Ecto neural progenitor cell (in vitro differentiated cells): Measurements from ENCODE around the gene MIB2.
A peak's percentile ranks its signal among the peaks of the same experiment; 100 is the strongest.

Source experiments
- DNase-seq: peaks from one replicate; pipeline ENCODE4 v3.0.0-alpha.2; 2018; ENCODE audit warnings: low spot score

MIB2 gene

DNA sequence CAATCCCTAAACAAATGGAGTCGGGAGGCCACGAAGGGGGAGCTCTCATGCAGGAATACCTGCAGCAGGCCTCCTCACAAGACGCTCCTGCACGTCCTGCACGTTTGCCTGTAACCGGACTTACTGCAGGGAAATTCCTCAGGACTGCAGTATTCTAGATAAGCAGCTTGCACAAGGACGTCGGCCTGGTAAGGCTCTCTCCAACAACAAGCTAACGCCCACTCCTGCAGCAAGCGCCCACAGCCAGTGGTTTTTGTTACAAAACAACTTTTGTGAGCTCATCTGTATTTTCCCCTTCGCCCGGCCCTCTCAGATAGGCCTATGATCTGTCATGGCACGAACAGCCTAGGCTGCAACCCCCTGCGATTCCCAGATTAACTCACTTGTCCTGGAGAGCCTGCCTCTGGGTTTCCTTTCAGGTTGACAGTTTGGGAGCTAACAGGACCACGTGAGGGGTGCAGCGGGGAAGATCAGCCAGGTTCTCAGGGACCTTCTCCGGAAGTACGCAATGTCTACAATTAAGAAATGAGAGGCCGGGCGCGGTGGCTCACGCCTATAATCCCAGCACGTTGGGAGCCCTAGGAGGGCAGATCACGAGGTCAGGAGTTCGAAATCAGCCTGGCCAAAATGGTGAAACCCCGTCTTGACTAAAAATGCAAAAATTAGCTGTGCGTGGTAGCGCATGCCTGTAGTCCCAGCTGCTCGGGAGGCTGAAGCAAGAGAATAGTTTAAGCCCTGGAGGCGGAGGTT, 921 bp upstream of the MIB2 start:
- DNase-seq, result peak; percentile 50

DNA sequence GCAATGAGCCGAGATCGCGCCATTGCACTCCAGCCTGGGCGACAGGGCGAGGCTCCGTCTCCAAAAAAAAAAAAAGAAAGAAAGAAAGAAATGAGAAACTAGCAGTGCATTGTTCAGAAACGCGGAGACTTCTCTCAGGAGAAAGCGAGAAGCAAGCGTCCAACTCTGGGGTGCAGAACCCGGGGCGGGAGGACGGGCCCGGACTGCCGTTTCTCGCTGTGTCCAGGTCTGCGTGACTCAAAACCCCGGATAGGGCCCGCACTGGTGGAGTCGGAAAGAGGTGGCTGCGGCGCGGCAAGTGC, 395 bp upstream of the MIB2 start:
- DNase-seq, result no peak

DNA sequence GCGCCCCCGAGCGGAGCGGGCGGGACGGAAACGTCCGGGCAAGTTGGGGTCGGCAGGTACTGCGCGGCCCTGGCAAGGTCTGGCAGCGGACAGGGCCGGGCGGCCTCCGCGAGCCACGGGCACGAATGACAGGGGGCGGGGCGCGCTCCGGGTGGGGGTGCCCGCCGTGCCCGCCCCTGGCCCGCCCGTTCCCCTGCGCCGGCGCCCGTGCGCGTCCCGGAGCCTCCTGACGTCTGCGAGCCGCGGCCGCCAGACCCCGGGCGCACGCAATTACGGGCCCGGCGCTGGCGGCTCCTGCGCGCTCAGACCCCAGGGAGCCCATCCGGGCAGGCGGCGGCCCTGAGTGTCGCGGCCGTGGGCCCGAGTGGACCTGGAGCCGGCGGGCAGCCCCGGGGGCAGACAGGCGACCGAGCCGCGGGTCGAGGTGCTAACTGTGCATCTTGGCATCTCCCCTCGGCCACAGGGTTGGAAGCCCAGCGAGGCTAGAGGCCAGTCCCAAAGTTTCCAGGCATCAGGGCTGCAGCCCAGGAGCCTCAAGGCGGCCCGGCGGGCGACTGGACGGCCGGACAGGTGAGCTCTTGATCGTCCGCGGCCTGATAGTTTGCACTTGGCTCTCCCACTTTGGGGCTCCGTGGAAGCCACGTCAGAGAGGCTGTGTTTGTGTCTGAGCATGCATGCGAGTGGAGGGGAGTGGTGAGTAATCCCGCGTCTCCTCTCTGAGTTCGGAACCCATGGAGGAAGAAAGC, 918 bp downstream of the MIB2 start:
- no peak for DNase-seq

DNA sequence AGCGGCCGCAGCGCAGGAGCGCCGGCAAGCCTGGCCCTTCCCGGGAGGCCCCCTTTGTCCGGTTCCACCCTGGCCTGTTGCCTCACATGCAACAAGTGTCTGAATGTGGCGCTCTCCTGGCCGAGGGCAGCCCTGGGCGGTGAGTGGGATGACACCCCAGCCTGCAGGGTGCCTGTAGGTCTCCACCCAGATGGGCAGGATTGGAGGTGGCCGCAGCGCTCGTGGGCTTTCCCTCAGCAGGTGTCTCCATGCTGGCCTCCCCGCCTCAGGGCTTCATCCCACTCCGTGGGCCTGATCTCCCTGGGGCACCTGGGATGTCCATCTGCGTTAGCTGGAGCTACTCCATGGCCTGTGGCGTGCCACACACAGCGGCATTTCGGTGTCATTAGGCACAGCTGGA, 1.5 kb downstream of the MIB2 start:
- no peak for DNase-seq

DNA sequence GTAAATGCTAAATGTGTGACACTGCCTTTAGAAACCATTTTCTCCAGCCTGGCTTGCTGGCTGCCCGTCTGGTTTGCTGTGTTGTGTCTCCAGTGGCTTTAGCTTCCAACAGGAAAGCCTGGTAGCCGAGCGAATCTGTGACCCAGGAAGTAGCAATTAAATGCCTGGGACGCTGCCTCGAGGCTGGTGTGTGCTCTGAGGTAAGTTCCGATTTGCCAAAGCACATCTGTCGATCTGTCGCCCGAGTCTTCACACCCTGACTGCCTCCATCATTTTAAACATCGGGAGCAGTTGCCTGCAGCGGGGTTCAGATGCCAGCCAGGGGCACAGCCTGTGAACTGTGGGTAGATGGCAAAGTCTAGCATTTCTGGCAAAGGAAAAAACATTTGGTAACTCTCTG, 2.2 kb downstream of the MIB2 start:
- no peak for DNase-seq

DNA sequence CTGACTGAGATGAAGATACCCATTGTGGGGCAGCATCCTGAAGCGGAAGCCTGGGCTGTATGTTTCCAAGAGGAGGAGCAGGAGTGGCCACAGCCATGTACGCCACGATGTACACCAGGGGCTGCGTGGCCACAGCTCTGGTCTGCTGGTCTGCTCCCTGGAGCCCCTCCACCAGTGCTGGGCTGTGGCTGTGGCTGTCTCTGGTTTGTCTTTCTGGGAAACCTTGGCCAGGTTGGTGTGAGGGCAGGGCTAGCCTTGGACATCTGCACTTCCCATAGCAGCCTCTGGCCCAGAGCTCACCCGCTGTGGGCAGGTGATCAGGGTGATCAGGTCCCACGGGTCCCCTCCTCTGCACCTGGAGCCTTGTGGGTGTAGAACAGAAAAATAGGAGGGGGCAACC, 2.6 kb downstream of the MIB2 start:
- no peak for DNase-seq

DNA sequence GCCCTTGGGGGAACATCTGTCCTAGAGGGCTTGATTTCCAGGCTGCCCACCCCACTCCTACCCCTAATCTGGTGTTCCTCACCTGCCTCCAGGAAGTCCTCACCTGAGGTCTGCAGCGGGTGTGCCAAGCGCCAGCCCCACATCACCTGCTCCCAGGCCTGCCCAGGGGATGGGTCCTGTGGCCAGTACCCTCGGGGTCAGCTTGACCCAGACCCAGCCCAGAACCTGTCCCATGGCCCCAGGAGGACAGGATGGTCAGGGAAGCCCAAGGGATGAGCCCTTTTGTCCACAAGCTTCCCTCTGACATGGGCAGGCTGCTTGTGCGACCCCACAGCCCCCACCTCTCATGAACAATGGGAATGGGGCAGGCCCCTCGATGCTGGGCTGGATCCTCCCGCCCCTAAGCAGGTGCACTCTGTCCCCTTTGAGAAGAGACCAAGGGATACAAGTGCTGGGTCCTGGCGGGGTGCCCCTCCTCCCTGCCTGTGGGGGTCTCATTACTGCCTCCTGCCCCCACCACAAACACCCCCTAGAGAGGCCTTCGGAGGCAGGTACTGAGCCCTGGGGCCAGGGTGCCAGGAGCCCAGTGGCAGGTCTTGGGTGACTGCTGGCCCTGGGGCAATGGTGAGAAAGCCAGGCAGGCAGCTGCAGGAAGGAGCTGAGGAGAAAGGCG, 3.2 kb downstream of the MIB2 start:
- no peak for DNase-seq

DNA sequence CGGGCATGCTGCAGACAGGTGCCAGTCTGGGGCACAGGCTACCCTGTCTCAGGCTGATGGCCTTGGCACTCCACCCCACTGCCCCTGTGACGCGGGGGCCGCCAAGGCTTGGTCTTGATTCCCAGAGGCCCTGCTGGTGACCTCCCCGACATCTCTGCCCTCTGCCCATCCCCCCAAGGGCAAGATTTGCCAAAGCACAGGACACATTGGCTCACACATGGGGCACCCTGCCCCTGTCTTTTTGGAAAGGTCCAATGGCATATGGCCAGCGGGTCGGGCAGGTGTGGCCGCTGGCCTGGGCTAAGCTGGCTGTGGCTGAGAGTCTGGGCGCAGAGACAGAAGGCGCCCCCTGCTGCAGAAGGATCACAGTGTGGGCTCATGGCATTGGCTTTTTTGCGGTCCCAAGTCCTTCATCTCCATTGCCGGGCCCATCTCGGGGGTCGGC, 4.6 kb downstream of the MIB2 start:
- DNase-seq, result peak; percentile 53

DNA sequence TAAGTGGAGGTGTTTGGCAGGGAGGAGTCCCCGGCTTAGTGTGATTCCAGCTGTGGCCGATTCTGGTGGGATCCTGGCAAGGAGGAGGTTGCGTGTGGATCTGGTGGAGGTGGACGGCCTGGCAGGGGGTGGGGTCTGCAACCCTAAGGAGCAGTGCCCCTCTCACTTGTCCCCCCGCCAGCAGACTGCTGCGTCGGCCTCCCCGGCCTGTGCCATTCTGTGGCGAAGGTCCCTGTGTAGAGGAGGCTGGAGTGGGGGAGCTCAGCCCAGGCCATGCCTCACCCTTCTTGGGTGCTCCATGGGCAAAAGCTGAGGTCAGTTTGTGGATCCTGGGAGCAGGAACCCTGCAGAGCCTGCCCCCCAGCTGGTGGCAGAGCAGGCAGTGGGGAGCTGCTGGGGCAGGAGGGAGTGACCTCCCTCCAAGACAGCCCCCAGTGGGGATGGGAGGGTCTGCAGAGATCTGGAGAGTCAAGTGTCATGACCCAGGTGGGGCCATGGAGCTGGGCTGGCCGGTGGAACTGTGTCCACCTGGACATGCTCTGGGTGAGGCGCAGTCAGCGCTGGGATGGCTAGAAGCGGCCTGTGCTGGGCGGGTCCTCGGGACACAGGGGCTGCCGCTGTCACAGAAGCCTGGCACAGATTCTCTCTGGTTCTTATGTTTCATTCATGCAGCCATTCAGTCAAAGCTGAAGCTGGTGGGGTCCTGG, 5.3 kb downstream of the MIB2 start:
- no peak for DNase-seq

DNA sequence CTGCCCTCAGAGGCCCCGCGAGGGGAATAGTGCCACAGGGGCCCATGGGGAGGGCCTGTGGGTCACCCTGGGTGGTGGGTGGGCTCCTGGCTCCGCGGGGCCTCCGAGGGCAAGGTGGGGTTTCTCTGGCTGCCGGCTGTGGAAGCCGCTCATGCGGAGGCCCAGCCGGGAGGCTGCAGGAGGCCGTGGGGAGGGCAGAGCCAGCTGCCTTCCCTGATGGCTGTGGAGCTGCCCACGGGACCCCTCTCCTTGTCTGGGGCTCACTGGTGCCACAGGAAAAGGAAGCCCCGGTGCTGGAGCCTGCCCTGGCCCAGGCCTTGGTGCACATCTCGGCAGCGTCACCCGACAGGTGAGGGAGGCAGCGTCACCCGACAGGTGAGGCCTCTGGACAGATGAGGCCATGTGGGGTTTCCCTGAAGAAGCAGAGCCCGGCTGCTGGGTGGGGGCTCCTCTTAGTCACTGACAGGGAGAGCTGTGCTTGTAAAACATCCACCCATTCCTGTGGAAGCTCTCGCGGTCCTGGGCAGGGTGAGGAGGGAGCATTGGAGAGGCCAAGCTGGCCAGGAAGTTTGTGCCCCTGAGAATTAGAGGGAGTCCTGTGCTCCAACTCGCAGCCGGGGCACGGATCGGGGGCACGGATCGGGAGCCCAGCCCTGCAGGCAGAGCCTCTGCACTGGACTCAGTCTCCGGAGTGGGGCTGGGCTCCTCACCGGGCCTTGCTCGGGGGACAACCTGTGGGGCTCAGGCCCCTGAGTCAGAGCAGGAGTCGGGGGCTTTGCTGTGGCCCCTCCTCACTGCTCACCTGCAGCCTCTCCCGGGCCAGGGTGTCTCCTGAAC, 6.1 kb downstream of the MIB2 start:
- DNase-seq, result no peak

DNA sequence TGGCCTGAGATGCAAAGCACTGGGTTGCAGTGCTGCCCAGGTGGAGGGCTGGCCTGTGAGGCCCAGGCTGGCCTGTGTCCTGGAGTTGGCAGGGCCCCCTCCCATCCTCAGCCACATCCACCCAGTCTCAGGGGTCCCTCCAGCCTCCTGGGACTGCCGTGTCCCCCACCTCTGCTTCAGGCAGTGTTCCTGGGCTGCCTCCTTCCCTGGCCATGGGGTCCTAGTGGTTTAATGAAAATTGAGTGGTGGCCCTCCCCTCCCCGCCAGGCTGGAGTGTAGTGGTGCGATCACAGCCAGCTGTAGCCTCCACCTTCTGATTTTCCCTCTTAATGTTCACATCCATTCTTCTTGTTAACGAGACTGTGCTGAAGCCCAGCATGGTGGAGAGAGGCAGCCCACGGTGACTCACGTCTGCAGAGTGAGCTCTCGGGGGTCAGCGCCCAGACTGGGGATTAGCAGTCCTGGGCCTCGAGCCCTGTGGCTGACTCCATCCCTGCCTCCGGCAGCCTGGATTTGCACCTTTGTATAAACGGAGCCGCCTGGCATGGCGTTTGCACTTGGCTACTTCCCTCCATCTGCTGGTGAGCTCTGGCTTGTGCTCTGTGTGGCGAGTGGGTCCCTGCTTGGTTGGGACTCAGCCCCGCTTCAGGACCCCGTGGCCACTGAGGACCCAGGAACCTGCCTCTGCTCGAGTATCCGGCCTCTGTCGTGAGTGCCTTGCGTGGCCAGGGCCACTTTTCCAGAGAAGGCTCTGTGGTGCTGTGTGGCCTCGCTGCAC, 6.9 kb downstream of the MIB2 start:
- DNase-seq, result no peak

DNA sequence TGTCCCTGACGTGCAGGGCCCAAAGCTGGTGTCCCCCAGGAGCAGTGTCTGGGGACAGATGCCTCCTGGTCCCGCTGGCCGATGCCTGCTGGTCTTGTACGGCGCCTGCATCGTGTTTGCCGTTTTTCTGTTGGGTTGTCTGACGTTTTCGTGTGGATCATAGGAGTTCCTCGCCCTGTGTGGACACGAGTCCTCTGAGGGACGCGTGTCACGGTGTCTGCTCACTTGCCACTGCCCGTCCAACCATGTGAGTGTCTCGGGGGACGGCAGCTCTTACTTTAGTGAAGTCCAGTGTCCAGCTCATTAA, 7.4 kb downstream of the MIB2 start:
- DNase-seq, result no peak

DNA sequence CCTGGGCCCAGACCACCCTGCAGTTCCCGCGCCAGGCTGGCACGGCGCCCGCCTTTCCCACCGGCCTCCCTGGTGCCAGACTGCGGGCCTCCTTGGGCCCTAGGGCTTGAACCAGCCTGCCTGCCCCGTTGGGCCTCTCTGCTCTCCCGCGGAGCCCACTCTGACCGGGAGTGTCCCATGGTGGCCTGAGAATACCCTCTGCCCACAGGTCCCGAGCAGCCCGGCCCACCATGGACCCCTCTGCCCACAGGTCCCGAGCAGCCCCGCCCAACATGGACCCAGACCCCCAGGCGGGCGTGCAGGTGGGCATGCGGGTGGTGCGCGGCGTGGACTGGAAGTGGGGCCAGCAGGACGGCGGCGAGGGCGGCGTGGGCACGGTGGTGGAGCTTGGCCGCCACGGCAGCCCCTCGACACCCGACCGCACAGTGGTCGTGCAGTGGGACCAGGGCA, 7.9 kb downstream of the MIB2 start:
- DNase-seq, result no peak

DNA sequence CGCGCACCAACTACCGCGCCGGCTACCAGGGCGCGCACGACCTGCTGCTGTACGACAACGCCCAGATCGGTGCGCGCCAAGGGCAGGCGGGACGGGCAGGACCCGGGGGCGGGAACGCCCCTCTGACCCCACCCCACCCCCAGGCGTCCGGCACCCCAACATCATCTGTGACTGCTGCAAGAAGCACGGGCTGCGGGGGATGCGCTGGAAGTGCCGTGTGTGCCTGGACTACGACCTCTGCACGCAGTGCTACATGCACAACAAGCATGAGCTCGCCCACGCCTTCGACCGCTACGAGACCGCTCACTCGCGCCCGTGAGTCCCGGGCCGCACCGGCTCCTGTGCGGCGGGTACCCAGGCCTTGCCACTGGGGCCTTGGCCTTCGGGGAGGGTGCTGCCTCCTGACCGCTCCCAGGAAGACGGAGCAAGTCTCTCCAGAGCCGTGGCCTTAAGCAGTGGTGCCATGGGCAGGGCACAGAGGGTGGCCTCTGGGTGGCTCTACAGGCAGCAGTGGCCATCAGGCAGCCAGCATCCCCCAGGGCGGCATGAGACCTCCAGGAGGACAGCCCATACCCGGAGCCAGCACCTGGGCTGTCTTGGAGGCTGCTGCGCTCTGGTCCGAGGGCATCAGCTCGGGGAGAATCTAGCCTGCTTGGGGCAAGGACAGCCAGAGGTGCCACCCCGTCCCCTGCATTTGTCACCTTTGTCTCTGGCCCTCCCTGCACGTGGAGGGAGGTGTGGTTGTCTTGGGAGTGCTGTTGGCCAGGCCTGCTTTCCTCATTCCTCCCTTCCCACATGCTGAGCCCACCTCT, 8.5 kb downstream of the MIB2 start:
- no peak for DNase-seq

DNA sequence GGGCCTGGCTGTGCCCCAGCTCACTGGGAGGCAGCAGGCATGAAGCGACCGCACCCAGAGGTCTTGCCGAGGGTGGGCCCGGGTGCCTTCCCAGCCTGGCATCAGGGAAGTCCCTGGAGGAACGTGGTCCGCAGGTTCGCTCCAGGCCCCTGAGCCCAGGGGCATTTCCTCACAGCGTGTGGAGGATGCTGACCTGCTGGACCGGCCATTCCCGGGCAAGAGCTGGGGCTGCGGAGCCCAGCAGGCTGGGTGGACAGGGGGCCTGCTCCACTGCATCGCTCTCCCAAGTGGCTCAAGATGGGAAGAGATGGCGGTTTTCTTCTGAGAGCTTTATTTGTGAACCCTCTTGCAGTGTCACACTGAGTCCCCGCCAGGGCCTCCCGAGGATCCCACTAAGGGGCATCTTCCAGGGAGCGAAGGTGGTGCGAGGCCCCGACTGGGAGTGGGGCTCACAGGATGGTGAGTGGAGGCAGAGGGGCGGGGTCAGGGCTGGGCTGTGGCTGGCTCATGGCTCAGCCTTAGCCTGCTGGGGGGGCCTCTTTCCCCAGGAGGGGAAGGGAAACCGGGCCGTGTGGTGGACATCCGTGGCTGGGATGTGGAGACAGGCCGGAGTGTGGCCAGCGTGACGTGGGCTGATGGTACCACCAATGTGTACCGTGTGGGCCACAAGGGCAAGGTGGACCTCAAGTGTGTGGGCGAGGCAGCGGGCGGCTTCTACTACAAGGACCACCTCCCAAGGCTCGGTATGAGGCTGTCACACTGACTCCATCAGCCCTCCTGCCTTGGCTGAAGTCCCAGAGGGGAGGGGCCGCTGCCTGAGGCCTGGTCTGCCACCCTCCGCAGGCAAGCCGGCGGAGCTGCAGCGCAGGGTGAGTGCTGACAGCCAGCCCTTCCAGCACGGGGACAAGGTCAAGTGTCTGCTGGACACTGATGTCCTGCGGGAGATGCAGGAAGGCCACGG, 9.4 kb downstream of the MIB2 start:
- DNase-seq, result no peak

DNA sequence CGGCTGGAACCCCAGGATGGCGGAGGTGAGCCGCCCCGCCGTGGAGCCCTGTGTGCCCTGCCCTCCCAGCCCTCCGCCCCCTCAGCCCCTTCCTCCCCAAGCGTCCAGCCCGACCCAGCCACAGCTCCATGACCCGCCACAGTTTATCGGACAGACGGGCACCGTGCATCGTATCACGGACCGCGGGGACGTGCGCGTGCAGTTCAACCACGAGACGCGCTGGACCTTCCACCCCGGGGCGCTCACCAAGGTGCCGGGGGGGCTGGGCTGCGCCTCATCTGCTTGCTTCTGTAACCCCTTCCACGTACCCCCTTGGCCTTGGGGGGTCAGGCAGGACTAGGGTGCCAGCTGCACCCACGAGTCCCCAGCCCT, 10.1 kb downstream of the MIB2 start:
- no peak for DNase-seq

DNA sequence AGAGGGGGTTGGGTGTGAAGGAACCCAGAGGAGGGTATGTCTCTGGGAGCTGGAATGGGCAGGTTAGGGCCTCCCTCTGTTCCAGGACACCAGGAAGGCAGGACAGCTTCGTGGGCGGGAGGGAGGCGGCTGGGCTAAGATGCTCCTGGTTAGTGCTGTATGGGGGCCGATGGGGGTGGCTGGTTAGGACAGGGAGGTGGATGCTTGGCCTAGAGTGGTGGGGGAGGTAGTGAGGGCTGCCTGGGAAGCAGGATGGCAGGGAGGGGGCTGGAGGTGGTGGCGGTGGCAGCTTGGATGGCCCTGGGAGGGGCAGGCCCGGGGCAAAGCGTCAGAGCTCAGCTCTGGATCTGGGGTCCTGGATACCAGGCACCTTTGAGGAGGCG, 10.5 kb downstream of the MIB2 start:
- no peak for DNase-seq

DNA sequence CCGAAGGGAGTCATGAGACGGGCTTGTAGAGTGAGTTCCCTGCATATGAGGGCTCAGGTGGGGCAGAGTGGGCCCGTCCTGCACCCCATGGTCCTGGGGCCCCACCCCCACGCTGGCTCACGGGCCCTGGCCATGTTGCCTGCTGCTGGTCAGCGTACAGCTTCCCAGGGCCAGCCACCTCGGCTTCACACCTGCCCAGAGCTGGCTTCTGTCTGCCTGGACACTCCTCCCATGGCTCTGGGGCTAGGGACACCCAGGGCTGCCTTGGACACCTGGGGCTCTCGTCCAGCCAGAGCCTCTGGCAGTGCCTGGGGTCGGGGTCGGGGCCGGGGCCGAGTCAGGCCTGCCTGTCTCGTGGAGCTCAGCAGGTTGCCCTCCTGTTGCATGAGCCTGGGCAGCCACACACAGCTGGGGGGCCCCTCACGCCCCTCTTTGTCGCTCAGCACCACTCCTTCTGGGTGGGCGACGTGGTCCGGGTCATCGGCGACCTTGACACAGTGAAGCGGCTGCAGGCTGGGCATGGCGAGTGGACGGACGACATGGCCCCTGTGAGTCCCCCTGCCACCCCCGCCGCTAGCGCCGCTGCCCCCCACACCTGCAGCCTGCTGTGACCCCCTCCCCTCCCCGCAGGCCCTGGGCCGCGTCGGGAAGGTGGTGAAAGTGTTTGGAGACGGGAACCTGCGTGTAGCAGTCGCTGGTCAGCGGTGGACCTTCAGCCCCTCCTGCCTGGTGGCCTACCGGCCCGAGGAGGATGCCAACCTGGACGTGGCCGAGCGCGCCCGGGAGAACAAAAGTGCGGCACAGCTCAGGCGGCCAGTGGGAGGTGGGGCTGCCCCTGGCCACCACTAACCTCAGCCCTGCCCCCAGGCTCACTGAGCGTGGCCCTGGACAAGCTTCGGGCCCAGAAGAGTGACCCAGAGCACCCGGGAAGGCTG, 11.2 kb downstream of the MIB2 start:
- DNase-seq, result no peak
